OCI-LY1 (cell line): ENCODE measurements around the gene CCDC85A.

Source experiments
- H2AFZ ChIP-seq: fragments of 200-600 bp; sonication (generic), shearing (Covaris generic); 2 replicates; pipeline ENCODE4 v1.6.0; 2014; ENCODE audit warnings: antibody characterized with exemption, mild to moderate bottlenecking, low read length
- H3F3A ChIP-seq: fragments of 200-600 bp; sonication (generic), shearing (Covaris generic); 2 replicates; pipeline ENCODE4 v1.6.0; 2014; ENCODE audit warnings: mild to moderate bottlenecking, antibody characterized with exemption, low read length, moderate library complexity; ENCODE audit not compliant: insufficient read depth
- H3K27ac ChIP-seq: fragments of 200-600 bp; sonication (generic); 2 replicates; pipeline ENCODE4 v1.5.1; 2014; ENCODE audit warnings: low read length, mixed run types, mild to moderate bottlenecking, low read depth; ENCODE audit not compliant: poor library complexity, severe bottlenecking
- H3K27me3 ChIP-seq: fragments of 200-600 bp; sonication (generic); 2 replicates; pipeline ENCODE4 v1.6.0; 2014; ENCODE audit warnings: antibody characterized with exemption, mild to moderate bottlenecking, low read length, moderate library complexity; ENCODE audit not compliant: insufficient read depth
- H3K36me3 ChIP-seq: fragments of 200-600 bp; sonication (generic); 2 replicates; pipeline ENCODE4 v1.6.1; 2014; ENCODE audit warnings: mild to moderate bottlenecking, antibody characterized with exemption, low read length, moderate library complexity, mixed read lengths; ENCODE audit not compliant: insufficient read depth
- H3K4me1 ChIP-seq: fragments of 200-600 bp; sonication (generic); 2 replicates; pipeline ENCODE4 v1.5.1; 2014; ENCODE audit warnings: mild to moderate bottlenecking, low read length, moderate library complexity; ENCODE audit not compliant: insufficient read depth, severe bottlenecking
- H3K4me2 ChIP-seq: fragments of 200-600 bp; sonication (generic), shearing (Covaris generic); 2 replicates; pipeline ENCODE4 v1.6.1; 2014; ENCODE audit warnings: low read length
- H3K4me3 ChIP-seq: fragments of 200-600 bp; sonication (generic); 2 replicates; pipeline ENCODE4 v1.5.1; 2014; ENCODE audit warnings: low read length, low read depth, mild to moderate bottlenecking, mixed read lengths; ENCODE audit not compliant: poor library complexity, severe bottlenecking
- H3K79me2 ChIP-seq: fragments of 200-600 bp; shearing (Covaris generic); 2 replicates; pipeline ENCODE4 v1.6.1; 2016; ENCODE audit warnings: mixed run types, low read length, mixed read lengths; ENCODE audit not compliant: insufficient read depth
- H3K9ac ChIP-seq: fragments of 200-600 bp; sonication (generic), shearing (Covaris generic); 2 replicates; pipeline ENCODE4 v1.6.1; 2014; ENCODE audit warnings: mild to moderate bottlenecking, low read length, mixed read lengths
- H3K9me2 ChIP-seq: fragments of 200-600 bp; sonication (generic), shearing (Covaris generic); 2 replicates; pipeline ENCODE4 v1.6.1; 2014; ENCODE audit warnings: low read depth, mild to moderate bottlenecking, low read length, mixed read lengths
- H3K9me3 ChIP-seq: fragments of 200-600 bp; shearing (Covaris generic); 2 replicates; pipeline ENCODE4 v1.6.1; 2014; ENCODE audit warnings: low read length, mixed read lengths
- H4K20me1 ChIP-seq: fragments of 200-600 bp; sonication (generic), shearing (Covaris generic); 2 replicates; pipeline ENCODE4 v1.6.0; 2016; ENCODE audit warnings: mild to moderate bottlenecking, low read length; ENCODE audit not compliant: insufficient read depth
- EZH2 ChIP-seq: fragments of 200-600 bp; sonication (generic), shearing (Covaris generic); IDR thresholded peaks from 2 replicates; pipeline ENCODE4 v1.8.0; 2017; ENCODE audit warnings: borderline replicate concordance, mixed run types, mild to moderate bottlenecking, antibody characterized with exemption, low read length, moderate library complexity, mixed read lengths
- TF ChIP-seq, protein P1 (sequence below): fragments of 200-600 bp; sonication (generic), shearing (Covaris generic); IDR thresholded peaks from 2 replicates; pipeline ENCODE4 v1.5.1; 2017; ENCODE audit warnings: mild to moderate bottlenecking, antibody characterized with exemption, low read length, moderate library complexity, mixed read lengths

CCDC85A gene

DNA sequence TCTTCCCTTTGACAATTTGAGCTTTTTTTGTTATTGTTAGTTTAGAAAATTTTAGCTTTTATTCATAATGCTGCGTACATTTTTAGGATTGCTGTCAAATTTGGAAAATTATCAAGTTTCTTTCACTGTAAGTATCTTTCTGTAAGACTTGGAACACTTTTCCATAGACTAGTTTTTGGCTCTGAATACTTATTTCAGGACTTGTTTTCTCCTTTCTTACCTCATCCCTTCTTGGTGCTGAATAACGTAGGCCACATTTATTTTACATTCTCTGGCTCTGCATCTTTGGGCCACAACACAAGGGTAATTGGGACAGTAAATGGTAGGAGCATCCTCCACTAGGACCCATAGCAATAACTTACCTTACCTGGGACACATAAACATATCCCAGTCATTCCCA is 85.1 kb downstream of the CCDC85A start:
- H2AFZ ChIP-seq: no peak overlapping the region
- no peaks in the 10 kb centered on the region for H3K79me2 ChIP-seq
- TF ChIP-seq, protein P1, sequence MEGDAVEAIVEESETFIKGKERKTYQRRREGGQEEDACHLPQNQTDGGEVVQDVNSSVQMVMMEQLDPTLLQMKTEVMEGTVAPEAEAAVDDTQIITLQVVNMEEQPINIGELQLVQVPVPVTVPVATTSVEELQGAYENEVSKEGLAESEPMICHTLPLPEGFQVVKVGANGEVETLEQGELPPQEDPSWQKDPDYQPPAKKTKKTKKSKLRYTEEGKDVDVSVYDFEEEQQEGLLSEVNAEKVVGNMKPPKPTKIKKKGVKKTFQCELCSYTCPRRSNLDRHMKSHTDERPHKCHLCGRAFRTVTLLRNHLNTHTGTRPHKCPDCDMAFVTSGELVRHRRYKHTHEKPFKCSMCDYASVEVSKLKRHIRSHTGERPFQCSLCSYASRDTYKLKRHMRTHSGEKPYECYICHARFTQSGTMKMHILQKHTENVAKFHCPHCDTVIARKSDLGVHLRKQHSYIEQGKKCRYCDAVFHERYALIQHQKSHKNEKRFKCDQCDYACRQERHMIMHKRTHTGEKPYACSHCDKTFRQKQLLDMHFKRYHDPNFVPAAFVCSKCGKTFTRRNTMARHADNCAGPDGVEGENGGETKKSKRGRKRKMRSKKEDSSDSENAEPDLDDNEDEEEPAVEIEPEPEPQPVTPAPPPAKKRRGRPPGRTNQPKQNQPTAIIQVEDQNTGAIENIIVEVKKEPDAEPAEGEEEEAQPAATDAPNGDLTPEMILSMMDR: no peak
- TF ChIP-seq EZH2: no peak
- H3K9ac ChIP-seq: no peak overlapping the region
- no peaks in the 10 kb centered on the region for H4K20me1 ChIP-seq
- no peaks in the 10 kb centered on the region for H3F3A ChIP-seq
- no peak overlapping the region for H3K4me2 ChIP-seq
- H3K4me3 ChIP-seq: no peak overlapping the region
- no peaks in the 10 kb centered on the region for H3K4me1 ChIP-seq
- H3K36me3 ChIP-seq: no peaks in the 10 kb centered on the region
- H3K27ac ChIP-seq: no peak overlapping the region
- no peaks in the 10 kb centered on the region for H3K27me3 ChIP-seq
- no peaks in the 10 kb centered on the region for H3K9me3 ChIP-seq
- H3K9me2 ChIP-seq: no peaks in the 10 kb centered on the region

DNA sequence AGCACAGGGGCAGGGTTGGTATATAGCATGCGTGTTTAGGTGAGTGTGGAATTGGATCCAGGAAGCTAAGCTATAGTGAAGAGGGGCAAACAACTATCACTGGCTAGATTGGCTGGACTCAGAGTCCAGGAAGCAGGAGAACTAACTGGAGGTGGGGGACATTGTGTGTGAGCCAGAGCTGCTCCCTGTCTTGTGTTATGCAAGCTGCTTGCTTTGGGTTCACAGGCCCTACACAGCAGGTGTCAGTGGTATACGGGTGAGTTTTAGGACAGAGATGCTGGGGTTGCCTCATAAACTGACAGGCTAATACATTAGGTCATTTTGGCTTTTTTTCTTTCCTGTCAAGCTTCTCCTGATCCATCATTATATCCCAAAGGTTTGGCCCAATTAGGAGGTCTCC is 87.5 kb downstream of the CCDC85A start:
- Histone ChIP-seq H2AFZ (no peak overlapping the region), H3F3A (no peaks in the 10 kb centered on the region), H3K9me3 (no peaks in the 10 kb centered on the region), H3K79me2 (no peaks in the 10 kb centered on the region), H4K20me1 (no peaks in the 10 kb centered on the region), H3K27ac (no peak overlapping the region), H3K9ac (no peak overlapping the region), H3K4me3 (no peak overlapping the region), H3K4me1 (no peaks in the 10 kb centered on the region), H3K4me2 (no peak overlapping the region), H3K27me3 (no peaks in the 10 kb centered on the region), H3K36me3 (no peaks in the 10 kb centered on the region), H3K9me2 (no peaks in the 10 kb centered on the region)
- TF ChIP-seq, protein P1: no peak
- no peak for TF ChIP-seq EZH2

DNA sequence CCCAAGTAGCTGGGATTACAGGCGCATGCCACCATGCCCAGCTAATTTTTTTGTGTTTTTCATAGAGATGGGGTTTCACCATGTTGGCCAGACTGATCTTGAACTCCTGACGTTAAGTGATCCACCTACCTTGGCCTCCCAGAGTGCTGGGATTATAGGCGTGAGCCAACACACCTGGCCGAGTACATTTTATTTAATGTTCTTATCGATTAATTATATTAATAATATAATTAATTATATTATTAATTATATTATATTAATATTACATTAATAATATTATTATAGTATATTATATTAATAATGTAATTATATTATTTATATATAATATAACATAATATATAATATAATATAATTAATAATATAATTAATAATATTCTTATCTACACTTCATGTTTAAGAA is 101.4 kb downstream of the CCDC85A start:
- Histone ChIP-seq H4K20me1 (no peaks in the 10 kb centered on the region), H3K4me2 (no peak overlapping the region), H3K9ac (no peak overlapping the region), H3K9me3 (no peaks in the 10 kb centered on the region), H3K36me3 (no peaks in the 10 kb centered on the region), H3K79me2 (no peaks in the 10 kb centered on the region), H2AFZ (no peak overlapping the region), H3K4me1 (no peaks in the 10 kb centered on the region), H3F3A (no peaks in the 10 kb centered on the region), H3K27ac (no peak overlapping the region), H3K27me3 (no peaks in the 10 kb centered on the region), H3K9me2 (no peaks in the 10 kb centered on the region), H3K4me3 (no peak overlapping the region)
- no peak for TF ChIP-seq EZH2
- TF ChIP-seq, protein P1: no peak
